Measurements from ENCODE around the gene CACYBP. TPM values are rescaled to one million over a fixed set of nuclear protein-coding genes. Genes with fewer than 3 reads are reported as not detected.
"Not testable (repeated sequence)": the region's sequence is repeated elsewhere in the genome, so short reads cannot be mapped to it uniquely, and the experiment has no call there.

CACYBP gene
- total RNA-seq, 1 experiment from 2014 or later: 220 TPM

GRCh38 chr1:175015243-175015642, 15.5 kb downstream of the CACYBP start:
- H3K27me3 ChIP-seq (ENCODE audit: control insufficient read depth, insufficient read depth, low read length): no peaks in the 10 kb centered on the region
- H3K4me3 ChIP-seq (ENCODE audit: insufficient read depth, low read depth, low read length): no peak overlapping the region
- peaks cover 19% of the 10 kb centered on the region for H3K36me3 ChIP-seq (replicated peaks; ENCODE audit: control insufficient read depth, insufficient read depth, low read length)
- DNase-seq: no peak

- Histone ChIP-seq H3K27me3 (ENCODE audit: control insufficient read depth, insufficient read depth, low read length) (no peaks in the 10 kb centered on the region), H3K36me3 (replicated peaks; ENCODE audit: control insufficient read depth, insufficient read depth, low read length) (peaks cover 6% of the 10 kb centered on the region), H3K4me3 (ENCODE audit: insufficient read depth, low read depth, low read length) (no peak overlapping the region)
- DNase-seq: no peak
These were observed 19.8 kb downstream of the CACYBP start for GRCh38 chr1:175019524-175019923.

- peak; percentile 91 for DNase-seq
- no peaks in the 10 kb centered on the region for H3K27me3 ChIP-seq (ENCODE audit: control insufficient read depth, insufficient read depth, low read length)
- peak within 1 kb of the TSS; percentile 98 for H3K4me3 ChIP-seq (ENCODE audit: insufficient read depth, low read depth, low read length)
- peaks cover 3% of the 10 kb centered on the region for H3K36me3 ChIP-seq (replicated peaks; ENCODE audit: control insufficient read depth, insufficient read depth, low read length)
These were observed 23.5 kb downstream of the CACYBP start, which contains the start of gene MRPS14 for GRCh38 chr1:175023043-175023921. Gene MRPS14 (minus strand): TSS chr1:175023425. CDS start chr1:175023408, 17 bp downstream.

GRCh38 chr1:175023922-175024242, 24.1 kb downstream of the CACYBP start:
- H3K4me3 ChIP-seq (ENCODE audit: insufficient read depth, low read depth, low read length): peak overlapping the region; percentile 98
- not testable (repeated sequence) for H3K27me3 ChIP-seq (ENCODE audit: control insufficient read depth, insufficient read depth, low read length); DNase-seq; H3K36me3 ChIP-seq (replicated peaks; ENCODE audit: control insufficient read depth, insufficient read depth, low read length)

- no peaks in the 10 kb centered on the region for H3K36me3 ChIP-seq (replicated peaks; ENCODE audit: control insufficient read depth, insufficient read depth, low read length)
- no peaks in the 10 kb centered on the region for H3K27me3 ChIP-seq (ENCODE audit: control insufficient read depth, insufficient read depth, low read length)
- DNase-seq: no peak
- H3K4me3 ChIP-seq (ENCODE audit: insufficient read depth, low read depth, low read length): no peak overlapping the region
These were observed 25.0 kb downstream of the CACYBP start for GRCh38 chr1:175024773-175025172.

GRCh38 chr1:175033953-175034352, 34.2 kb downstream of the CACYBP start:
- Histone ChIP-seq H3K27me3 (ENCODE audit: control insufficient read depth, insufficient read depth, low read length) (no peaks in the 10 kb centered on the region), H3K36me3 (replicated peaks; ENCODE audit: control insufficient read depth, insufficient read depth, low read length) (no peaks in the 10 kb centered on the region), H3K4me3 (ENCODE audit: insufficient read depth, low read depth, low read length) (no peak overlapping the region)
- DNase-seq: no peak

GRCh38 chr1:175034775-175035174, 35.0 kb downstream of the CACYBP start:
- Histone ChIP-seq H3K27me3 (ENCODE audit: control insufficient read depth, insufficient read depth, low read length) (no peaks in the 10 kb centered on the region), H3K4me3 (ENCODE audit: insufficient read depth, low read depth, low read length) (no peak overlapping the region), H3K36me3 (replicated peaks; ENCODE audit: control insufficient read depth, insufficient read depth, low read length) (no peaks in the 10 kb centered on the region)
- DNase-seq: no peak

- Histone ChIP-seq H3K36me3 (replicated peaks; ENCODE audit: control insufficient read depth, insufficient read depth, low read length) (no peaks in the 10 kb centered on the region), H3K4me3 (ENCODE audit: insufficient read depth, low read depth, low read length) (no peak overlapping the region), H3K27me3 (ENCODE audit: control insufficient read depth, insufficient read depth, low read length) (no peaks in the 10 kb centered on the region)
- no peak for DNase-seq
These were observed 36.1 kb downstream of the CACYBP start for GRCh38 chr1:175035865-175036264.

- Histone ChIP-seq H3K36me3 (replicated peaks; ENCODE audit: control insufficient read depth, insufficient read depth, low read length) (no peaks in the 10 kb centered on the region), H3K4me3 (ENCODE audit: insufficient read depth, low read depth, low read length) (no peak overlapping the region), H3K27me3 (ENCODE audit: control insufficient read depth, insufficient read depth, low read length) (no peaks in the 10 kb centered on the region)
- no peak for DNase-seq
These were observed 36.7 kb downstream of the CACYBP start for GRCh38 chr1:175036476-175036875.

- Histone ChIP-seq H3K27me3 (ENCODE audit: control insufficient read depth, insufficient read depth, low read length) (no peaks in the 10 kb centered on the region), H3K36me3 (replicated peaks; ENCODE audit: control insufficient read depth, insufficient read depth, low read length) (no peaks in the 10 kb centered on the region), H3K4me3 (ENCODE audit: insufficient read depth, low read depth, low read length) (no peak overlapping the region)
- no peak for DNase-seq
These were observed 37.7 kb downstream of the CACYBP start for GRCh38 chr1:175037416-175037815.

- Histone ChIP-seq H3K36me3 (replicated peaks; ENCODE audit: control insufficient read depth, insufficient read depth, low read length) (no peaks in the 10 kb centered on the region), H3K27me3 (ENCODE audit: control insufficient read depth, insufficient read depth, low read length) (no peaks in the 10 kb centered on the region), H3K4me3 (ENCODE audit: insufficient read depth, low read depth, low read length) (no peak overlapping the region)
- no peak for DNase-seq
These were observed 40.7 kb downstream of the CACYBP start for GRCh38 chr1:175040324-175040879.

- Histone ChIP-seq H3K36me3 (replicated peaks; ENCODE audit: control insufficient read depth, insufficient read depth, low read length) (no peaks in the 10 kb centered on the region), H3K27me3 (ENCODE audit: control insufficient read depth, insufficient read depth, low read length) (no peaks in the 10 kb centered on the region), H3K4me3 (ENCODE audit: insufficient read depth, low read depth, low read length) (no peak overlapping the region)
- DNase-seq: no peak
These were observed 42.9 kb downstream of the CACYBP start for GRCh38 chr1:175042650-175043049.

GRCh38 chr1:175043824-175044223, 44.1 kb downstream of the CACYBP start:
- Histone ChIP-seq H3K4me3 (ENCODE audit: insufficient read depth, low read depth, low read length) (no peak overlapping the region), H3K36me3 (replicated peaks; ENCODE audit: control insufficient read depth, insufficient read depth, low read length) (no peaks in the 10 kb centered on the region), H3K27me3 (ENCODE audit: control insufficient read depth, insufficient read depth, low read length) (no peaks in the 10 kb centered on the region)
- DNase-seq: peak; percentile 36

GRCh38 chr1:175044591-175044990, 44.8 kb downstream of the CACYBP start:
- not testable (repeated sequence) for H3K4me3 ChIP-seq (ENCODE audit: insufficient read depth, low read depth, low read length); H3K36me3 ChIP-seq (replicated peaks; ENCODE audit: control insufficient read depth, insufficient read depth, low read length); H3K27me3 ChIP-seq (ENCODE audit: control insufficient read depth, insufficient read depth, low read length); DNase-seq

- H3K4me3 ChIP-seq (ENCODE audit: insufficient read depth, low read depth, low read length): no peak overlapping the region
- no peaks in the 10 kb centered on the region for H3K36me3 ChIP-seq (replicated peaks; ENCODE audit: control insufficient read depth, insufficient read depth, low read length)
- peak; percentile 4 for DNase-seq
- H3K27me3 ChIP-seq (ENCODE audit: control insufficient read depth, insufficient read depth, low read length): no peaks in the 10 kb centered on the region
These were observed 45.4 kb downstream of the CACYBP start for GRCh38 chr1:175045097-175045496.
